ENCODE results near the gene EFCAB6.

EFCAB6 gene

DNA sequence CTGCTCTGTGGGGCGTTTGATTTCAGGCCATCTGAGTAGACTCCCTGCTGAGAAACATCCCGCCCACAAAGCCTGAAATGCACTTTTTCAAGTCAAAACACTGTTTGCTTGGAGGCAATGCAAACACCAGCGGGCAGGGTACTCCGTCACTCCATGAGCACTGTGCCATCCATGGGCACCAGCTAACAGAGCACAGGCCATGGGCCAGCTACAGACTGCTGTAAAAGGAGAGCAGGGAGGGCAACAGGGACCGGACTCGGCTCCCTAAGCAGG is 16.6 kb upstream of the EFCAB6 start:
- no peak for DNase-seq

DNA sequence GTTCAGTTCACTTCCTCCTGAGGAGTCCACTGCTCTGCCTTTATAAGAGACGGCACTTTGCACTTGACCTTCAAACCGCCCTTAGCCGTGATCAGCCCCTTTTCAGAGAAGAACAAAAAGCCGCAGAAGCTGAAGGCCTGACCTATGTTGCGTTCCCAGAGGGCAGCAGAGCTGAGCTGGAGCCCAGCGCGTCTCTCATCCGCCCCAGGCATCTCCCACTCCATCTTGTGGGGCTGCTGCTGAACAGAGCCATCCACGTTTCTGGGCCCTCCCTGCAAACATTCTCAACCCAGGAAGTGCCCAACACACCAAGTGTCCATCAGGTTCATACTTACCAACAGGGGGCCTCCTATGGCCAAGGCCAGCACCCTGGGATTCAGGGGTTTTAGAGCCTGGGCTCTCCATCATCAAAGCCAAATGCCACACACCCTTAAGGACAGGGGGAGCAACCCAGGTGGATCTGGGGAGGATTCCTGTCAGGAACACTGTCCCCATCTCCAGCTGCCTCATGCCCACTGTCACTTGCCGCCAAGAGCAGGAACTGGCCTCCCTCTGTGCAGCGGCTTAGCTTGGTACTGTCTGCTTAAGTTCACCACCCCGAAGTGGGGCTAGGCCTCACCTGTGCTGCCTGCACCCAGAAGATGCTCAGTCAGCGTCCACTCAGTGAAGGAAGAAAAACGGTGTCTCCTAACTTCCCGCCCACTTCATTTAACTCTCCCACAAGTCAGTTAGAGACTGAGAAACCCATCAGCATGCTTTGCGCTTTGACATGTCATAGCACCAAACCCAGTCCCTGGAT is 16.0 kb upstream of the EFCAB6 start:
- no peak for DNase-seq

DNA sequence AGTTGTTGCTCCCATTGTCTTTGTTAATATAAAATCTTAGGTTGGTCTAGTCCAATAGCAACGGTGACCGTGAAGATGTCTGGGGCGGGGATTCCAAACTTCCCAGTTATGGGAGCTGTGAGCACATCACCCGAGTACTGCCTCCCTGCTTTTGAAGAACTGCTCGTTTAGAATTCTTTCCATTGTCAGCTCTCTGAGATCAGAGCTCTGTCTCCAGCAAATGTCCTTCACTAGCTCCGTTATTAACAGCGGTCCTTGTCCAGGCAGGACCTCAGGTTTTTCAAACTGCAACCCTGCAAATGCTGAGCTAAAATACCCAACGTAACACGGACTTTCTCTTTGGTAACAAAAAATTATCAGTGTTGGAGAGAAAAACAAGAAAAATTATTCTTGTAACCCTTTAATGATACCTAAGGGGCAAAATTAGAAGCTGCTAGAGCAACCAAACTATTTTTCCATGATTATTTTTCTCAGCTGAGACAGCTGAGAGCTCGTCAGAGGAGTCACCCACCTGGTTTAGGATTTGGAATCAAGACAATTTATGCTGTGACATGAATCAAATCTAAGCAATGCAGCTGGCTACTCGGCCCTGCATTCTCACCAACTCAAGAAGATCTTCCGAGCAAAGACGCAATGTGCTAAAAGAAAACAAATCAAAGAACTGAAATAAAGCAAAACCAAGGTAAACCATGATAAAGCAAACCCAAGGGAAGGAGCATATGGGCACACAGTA is 15.1 kb upstream of the EFCAB6 start:
- DNase-seq, result no peak

DNA sequence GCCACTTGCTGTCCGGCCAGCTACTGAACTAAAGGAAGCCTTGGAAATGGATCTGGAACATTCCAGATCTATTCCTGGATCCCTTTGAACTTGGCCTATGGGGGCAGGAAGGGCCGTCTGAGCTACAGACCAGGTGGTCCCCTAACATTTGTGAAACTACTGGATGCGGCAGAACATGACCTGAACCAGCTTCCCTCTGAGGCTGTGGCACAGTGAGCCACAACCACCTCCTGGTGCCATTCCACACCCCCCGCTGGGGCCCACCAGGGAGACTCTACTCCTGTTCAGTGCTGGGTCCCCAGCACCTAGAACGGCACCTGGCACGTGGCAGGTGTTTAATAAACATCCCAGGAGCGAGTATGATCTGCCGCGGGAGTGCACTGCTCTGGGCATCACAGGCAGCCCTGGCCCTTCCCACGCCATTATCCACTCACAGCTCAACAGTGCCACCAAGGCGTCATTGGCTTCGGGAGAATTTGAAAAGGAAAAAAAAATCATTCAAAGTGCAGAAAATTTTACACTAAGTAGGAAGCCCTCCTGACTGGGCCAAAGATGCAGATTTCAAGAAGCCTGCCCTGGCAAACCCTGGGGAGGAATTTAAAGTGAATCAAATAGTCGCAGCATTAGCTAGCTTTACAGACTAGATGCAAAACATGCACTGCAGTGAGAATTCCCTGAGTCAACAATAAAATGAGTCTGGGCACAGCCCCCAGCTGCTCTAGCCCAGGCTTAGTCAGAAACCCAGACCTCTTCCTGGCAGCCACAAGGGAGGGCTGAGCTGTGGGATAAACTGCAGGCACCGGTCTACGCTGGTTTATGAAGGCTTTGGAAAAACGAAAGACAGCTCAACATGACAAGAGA is 14.3 kb upstream of the EFCAB6 start:
- no peak for DNase-seq

DNA sequence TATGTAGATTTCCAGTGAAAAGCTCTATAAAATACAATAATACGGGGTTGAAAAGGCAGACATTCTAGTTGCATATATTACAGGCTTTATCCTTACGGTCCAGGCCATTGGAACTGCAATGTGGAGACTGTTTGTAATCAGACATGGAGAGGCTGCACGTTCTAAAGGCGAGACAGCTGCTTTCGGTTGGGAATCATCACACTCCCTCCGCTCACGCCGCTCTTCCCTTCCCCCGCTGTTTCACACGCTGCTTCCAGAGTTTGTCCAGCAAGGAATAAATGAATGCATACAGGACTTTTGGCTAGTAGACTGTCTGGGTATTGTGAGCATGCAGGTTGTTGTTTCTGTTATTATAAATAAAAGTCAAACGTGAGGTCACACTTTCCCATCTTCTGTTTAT is 13.5 kb upstream of the EFCAB6 start:
- DNase-seq, result no peak

DNA sequence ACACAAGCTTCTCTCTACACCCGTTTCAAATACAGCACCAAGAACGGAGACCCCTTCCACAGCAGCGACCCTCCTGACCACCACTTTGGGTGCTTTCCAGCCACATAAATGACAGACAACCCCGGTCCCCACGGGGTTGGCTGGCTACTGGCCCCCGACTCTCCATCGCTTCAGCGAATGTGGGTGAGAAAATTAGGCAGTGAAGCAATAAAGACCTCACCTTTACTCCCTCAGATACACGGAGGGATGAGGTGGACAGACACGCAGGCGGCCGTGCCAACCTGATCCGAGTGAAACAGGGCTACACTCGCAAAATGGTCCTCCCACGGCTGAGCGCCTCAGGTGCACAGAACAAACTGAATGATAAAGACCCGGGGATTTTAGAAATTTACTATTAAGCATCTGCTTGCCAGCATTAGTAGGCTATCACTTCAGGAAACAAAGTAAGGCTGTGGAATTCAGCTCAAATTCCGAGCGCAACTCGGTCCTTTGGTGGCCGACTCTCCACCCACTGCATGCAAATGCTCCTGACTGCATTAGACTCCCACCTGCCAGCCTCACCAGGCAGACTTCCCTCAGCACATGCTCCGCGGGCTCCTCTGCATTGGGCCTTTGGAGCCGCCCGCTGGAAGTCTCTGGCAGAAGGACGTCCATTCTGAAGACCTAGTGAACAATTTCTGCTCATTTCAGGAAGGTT is 12.8 kb upstream of the EFCAB6 start:
- DNase-seq, result no peak

DNA sequence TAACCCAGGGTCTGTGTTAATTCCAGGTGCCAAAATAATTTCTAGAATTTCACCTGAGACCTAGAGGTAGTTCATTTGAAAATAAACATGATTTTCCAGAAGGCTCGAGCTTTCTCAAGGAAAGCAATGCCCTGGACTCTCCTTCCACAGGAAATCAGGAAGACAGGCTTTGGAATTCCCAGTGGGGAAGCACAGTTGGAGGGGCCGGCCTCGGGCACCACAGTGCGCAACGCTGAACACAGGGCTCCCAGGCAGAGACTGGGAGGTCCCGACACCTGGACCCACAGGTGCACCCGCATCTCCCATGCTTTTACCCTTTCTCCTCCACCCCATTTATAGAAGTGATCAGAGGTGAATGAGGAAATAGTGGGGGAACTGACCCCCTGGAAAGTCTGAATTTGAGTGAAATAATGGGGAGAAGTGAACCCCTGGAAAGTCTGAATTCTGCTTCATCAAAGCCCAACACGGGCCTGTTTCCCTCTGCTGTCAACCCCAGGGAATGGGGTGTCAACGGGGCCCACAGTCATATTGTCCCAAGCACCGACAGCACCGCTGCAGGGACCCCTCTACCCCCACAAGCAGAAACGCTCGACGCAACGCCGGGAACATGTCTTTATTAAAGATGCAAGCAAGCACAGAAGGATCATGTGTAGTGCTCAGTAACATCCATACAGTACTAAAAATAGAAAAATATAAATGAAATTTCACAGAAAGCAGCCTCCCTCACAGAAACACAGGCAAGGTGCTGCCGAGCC is 12.0 kb upstream of the EFCAB6 start:
- no peak for DNase-seq

DNA sequence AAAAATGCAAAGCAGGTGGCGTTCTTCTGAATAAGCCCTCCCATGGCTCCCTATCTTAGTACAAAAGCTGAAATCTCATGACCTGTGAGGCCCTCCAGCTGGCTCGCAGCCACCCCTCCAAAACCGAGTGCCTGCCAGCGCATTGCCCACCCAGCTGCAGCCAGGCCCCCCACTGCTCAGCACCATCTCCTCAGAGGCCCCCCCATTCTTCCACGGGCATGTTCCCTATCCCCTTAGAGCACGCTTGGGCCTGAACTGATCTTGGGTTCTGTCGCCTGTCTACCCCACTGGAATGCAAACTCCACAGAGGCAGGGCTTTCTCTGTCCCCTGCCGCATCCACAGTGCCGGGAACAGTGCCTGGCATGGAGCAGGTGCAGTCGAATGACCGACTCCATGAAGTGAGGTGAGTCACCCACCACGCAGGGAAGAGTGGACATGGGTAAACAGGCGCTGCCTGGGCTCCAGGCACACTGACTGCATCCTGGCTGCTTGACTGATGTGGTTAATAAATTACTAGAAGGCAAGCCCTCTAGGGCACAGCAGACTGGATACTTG is 11.3 kb upstream of the EFCAB6 start:
- no peak for DNase-seq

DNA sequence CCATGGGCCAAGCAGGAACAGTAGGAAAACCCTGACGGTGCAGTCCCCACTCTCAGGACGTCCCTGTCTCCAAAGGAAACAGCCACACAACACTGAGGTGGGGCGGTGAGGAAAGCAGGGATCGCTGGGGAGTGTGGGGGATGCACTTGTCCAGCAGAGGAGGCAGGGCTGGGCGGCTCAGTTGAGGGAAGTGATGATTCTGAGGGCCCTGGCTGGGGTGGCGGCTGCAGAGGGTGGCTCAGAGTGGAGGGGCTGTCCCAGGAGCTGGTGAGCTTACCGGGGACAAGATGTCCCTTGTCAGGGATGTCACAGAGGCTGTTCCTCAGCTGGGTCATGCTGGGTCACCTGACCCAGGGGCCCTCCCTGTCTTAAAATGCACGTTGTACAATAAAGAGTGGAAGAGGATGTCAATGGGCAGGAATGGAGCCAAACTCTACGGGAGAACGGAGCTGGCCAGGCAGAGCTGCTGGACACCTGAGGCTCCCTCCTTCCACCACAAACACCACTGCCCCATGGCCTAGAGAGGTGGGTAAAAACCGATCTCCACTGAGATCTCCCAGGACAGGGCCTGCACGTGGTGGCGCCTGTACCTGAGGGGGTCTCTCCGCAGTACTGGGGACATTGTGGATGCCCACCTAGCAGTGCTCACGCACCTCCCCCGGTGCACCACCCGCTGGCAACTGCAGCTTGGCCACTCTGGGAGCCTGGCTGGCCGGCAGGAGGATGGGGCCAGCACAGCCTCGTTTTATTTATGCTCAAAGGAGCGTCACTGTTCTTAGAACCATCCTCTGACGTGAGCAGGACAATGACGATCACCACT is 9.7 kb upstream of the EFCAB6 start:
- DNase-seq, result no peak

DNA sequence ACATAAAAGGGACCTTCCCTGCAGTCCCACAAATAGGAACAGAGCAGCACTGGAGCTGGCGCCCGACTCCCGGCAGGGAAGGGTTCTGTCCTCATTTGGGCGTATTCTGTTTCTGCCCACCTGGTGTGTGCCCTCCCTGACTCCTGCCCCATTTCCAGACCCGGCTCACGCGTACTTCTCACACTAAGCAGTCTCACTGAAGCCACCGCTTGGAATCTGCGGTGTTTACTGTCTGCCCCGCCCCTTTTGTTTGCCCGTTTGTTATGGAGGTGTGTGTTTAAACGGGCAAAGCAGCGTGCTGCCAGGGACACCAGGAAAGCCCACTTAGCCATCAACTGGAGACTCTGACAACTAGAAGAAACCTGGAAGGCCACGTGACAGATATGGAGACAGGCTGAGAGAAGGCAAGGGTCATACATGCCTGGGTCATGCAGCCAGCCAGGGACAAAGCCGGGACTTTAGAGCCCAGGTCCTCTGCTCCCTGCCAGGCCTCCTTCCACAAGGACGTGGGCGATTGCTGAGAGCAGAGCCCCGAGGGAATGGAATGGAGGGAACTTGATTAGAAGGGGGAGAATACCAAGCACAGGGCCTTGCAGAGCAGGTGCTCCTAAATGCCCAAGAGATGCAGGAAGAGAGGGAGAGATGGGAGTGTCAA is 8.7 kb upstream of the EFCAB6 start:
- no peak for DNase-seq

DNA sequence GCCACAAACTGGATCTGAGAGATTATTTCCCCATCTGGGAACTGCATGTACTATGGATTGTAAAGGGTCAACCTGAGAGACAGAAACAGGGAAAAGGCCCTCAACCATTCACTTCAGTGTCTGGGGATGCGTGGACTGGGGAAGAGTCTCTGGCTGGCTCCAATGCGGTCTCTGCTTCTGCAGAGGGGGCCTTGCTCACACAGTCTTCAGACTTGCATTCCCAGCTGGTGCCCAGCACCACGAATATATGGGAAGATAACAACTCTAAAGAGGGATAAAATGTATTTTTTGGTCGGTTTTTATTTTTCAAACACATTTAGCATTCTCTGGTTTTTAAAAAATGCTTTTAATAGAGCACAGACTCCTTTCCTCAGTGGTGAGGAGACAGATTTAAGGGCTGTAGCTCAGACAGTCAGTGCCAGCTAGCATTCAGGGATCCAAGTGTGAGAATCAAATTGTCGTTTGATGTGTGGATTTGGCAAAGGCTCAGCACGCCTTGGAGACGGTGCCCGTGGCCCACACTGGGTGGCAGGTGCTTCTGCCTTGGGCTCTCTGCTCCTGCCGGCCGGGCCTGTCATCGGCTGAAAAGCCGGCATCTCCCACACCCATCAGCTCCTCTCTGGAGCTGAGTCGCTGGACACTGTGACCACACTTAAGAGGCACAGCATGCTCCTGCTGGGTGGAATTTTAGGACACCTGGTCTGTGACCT is 8.0 kb upstream of the EFCAB6 start:
- no peak for DNase-seq

DNA sequence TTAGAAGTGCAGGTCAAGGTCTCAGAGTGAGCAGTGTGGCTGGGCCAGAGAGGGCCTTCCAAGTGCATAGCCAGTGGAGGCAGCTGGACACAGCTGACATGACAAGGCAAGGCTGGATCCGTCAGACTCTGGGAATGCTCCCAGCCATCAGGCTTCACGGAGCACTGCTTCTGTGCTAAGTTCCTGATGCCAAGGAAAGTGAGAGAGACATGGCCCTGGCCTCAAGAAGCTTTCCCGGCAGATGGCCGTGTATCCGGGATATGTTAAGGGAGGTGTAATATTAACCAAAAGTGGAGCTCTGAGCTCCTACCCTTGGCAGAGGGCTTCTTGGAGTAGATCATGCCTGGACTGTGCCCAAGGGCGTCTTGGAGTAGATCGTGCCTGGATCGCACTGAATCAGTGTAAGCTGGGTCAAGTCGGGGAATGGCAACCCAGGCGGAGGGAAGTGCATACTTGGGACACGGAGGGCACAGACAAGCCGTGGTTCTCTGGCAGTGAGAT is 7.4 kb upstream of the EFCAB6 start:
- no peak for DNase-seq

DNA sequence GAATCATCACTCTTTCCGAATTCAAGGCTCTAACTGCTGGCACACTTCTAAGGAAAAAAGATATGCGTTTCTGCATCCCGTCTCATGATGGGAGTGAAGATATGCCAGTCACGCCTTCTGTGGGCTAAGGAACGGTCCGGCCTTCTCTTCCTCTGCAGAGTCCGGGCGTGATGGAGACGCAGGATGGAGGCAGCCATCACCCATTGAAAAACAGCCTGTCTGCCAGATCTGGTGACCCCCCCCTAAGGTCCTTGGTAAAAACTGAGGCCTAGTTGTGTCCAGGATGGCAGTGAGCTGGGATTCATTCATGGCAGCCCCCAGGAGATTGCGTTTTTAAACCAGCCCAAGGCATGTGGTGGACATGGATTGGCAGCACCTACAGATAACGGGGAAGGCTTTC is 6.9 kb upstream of the EFCAB6 start:
- no peak for DNase-seq

DNA sequence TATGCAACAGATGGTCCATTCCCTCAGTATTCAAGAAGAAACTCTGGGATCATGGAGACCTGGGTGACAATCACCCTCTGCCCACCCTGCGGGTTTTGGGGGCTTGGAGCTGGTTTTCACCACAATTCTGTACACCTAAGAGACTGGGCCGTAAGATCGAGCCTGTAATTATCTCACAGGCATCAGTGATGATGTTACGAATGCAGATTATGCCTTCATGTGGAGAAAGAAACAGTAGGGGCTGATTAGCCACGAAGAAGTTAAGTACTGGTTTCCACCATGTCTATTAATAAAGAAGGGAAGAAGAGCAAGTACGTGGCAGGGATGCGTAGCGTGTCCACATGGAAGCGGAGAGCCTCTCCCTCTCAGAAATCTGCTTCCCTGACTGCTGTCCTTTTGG is 5.3 kb upstream of the EFCAB6 start:
- DNase-seq, result no peak

DNA sequence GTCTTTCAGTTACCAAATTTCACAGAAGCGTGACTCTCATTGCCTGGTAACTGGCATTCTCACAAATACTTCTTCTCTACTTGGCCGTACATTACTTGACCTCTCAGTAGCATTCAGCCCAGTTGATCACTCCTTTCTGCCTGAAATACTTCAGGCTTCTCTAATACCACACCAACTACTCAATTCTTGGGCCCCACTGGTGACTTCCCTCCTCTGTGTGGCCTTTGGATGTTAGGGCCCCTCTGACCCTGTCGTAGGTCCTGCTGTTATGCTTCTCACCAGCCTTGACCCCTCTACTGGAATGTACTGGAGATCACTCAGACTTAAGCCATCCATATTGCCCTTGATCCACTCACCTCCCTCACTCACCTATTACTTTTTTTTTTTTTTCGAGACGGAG is 2.2 kb upstream of the EFCAB6 start:
- no peak for DNase-seq

DNA sequence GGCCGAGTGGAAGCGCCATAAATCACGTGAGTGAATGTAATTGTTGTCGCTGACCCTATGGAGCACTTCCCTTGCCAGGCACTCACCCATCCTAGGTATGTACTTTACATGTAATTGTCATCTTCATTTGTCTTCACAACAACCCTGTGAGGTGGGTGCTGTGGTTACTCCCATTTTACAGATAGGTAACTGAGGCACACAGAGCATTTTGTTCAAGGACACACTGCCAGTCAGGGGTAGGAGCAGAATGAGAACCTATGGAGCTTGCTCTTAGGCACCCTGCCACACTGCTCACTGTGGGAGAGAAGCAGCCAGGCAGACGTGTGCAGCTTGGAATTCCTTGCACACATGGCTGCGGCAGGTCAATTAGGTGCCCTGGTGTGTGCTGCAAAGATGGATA is 785 bp upstream of the EFCAB6 start:
- DNase-seq, result no peak

DNA sequence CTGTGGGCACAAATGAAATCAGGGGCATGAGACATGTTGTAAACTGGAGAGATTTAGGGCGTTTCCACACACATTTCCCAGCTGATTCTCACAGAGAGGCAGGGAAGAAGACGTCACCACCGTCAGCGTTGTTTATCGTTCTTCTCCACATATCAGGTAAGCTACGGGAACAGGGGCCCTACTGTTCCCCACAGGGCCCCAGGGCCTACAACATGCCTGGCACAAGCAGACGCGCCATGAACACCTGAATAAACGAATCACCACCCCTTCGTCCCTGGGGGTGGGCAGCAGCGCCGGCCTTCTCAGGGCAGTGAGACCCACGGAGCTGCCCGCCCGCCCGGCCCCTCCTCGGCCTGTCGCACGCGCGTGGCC is 342 bp downstream of the EFCAB6 start:
- DNase-seq, result no peak

DNA sequence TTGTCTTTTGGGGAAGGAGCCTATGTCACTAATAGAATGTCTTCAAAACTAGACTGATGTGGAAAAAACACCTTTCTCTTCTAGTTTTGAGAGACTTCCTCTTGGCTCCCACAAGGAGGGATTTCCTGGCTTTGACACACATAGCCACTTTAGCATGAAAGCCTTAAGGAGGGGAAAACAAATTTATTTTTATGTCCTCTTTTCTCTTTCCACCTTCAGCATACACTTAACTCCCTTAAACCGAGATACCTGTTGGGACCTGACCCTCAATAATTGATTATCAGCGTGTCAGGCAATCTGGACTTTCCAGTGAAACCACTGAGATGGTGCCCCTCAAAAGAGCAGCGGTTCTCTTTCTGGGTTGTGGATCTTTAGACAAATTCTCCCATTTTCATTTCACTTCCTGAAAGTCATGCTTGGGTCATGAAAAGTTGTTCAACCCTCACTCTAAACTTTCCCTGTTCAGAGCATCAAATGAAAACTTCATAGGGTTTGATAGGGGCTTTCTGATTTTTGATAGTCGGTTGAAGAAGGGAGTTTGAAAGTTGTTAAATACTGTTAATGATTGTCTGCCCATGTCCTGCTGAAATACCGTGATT is 9.1 kb downstream of the EFCAB6 start:
- DNase-seq, result no peak

DNA sequence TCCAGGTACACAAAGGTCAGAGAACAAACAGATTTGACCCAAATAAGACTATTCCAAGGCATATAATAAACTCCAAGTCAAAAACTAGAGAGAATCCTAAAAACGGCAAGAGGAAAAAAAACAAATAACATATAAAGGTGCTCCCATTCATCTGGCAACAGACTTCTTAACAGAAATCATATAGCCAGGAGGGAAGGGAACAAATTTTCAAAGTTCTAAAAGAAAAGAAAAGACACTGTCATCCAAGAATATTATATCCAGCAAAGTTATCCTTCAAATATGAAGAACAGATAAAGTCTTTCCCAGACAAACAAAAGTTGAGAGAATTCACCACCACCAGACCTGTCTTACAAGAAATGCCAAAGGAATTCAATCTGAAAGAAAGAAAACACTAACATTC is 11.1 kb downstream of the EFCAB6 start:
- no peak for DNase-seq

DNA sequence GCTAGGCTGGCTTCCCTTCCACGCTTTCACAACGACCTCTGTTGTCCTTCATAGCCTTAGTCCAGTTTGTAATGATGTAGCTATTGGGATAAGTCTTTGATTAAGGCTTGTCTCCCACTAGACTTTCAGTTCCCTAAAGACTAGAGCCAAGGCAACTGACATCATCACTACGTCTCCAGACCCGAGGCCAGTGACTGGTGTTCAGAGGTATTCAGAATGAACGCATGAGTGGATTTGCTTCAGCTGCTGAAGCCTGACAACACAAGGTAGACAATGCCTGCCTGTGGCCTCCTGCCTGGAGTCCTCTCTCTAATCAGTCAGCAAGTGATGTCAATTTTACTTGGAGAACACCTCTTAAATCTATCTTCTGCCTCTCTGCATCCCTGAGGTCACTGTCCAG is 13.6 kb downstream of the EFCAB6 start:
- no peak for DNase-seq

Measured in CD4-positive, alpha-beta T cell treated with Interferon gamma for 1 hour (primary cell).